RPMI7951 (cell line): ENCODE results near the gene LST1. TPM values are rescaled to one million over a fixed set of nuclear protein-coding genes. Genes with fewer than 3 reads are reported as not detected.
"Not testable (repeated sequence)": the region's sequence is repeated elsewhere in the genome, so short reads cannot be mapped to it uniquely, and the experiment has no call there.

Source experiments
- DNase-seq: peaks from one replicate; pipeline ENCODE4 v3.0.0-alpha.2; 2012; ENCODE audit warnings: low read depth
- total RNA-seq: library from RNA; depleted of rRNA; stranded (reverse); fragments of >200 nt; shearing (Covaris generic); gene quantifications from 2 replicates; pipeline ENCODE4 v1.2.3, GENCODE V29; 2014

LST1 gene
- total RNA-seq, 1 experiment from 2014 or later = not detected

DNA sequence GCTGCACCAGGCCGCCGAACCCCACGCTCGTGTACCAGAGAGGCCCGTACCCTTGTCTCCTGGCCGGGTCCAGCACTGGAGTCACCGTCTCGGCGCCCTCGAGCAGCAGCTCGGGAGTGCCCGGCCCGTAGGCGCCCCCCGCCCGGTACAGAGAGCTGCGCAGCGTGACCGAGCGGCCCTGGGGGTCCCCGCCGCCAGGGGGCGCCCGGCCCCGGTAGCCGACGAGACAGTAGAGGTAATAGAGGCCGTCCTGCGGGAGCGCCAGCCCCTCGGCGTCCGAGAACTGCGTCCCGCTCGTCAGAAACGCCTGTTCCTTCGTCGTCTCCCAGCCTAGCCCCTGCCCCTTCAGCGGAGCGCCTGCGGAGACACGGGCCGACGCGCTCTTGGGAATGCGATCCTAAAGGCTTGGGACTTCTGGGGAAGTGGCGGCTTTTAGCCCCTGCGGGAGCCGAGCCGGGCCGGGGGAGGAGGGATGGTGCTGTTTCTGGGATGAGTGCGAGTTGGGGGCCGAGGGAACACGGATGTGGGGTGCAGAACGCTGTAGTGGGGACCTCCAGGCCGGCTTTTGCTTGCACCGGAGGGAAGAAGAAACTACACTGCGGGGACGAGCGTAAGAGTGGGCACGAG, 5.2 kb upstream of the LST1 start:
- DNase-seq = peak; percentile 78

DNA sequence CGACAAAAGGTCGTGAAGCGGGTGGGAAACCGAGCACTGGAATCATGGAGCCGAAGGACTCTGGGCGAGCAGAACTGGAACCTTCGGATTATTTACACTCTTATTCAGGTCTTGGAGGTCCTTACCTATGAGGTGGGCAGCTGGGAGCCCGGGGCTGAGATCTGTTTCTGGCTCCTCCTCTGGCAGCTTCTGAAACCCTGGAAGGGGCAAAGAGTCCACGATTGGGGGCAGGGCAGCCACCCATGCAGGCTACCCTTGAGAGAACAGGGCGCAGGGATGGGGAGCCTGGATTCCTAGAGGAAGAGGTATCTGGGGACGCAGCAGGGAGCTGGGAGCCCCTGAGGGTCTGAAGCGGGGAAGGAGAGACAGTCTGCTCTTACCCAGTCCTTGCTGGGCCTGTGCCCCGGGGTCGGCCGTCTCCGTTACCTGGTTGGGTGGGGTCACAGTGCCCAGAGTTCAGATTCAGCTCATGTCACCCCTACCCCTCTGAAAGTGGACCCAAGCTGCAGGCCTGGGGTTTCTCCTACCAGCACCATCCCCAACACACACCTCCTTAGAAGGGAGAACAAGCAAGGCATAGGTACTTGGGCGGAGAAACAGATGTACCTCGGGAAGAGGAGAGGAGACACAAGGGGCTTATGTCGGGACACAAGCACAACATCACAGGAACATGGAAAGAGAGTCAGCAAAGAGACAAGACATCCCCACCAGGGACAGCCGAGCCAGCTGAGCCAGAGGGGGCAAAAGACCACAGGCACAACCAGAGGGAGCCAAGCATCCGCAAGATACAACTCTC, 4.4 kb upstream of the LST1 start:
- no peak for DNase-seq

DNA sequence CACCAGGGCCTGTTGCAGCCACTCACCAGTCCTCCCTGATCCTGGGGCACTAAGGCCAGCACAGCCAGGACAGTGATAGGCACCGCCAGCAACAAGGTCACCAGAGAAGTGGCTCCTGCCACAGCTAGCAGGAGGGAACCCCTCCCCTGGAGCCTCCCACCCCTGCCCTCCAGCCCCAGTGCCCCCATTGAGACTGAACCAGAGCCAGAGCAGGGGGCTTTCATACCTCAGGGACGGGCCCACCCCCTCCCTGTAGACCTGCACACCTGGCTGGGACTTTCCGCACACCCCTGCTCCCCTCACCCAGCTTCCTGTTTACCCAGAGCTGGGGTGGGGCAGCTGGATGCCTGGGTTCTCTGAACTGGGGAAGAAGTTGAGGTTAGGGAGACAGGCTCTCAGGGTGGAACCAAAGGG, 3.8 kb upstream of the LST1 start, which contains the start of gene LTB:
TSS of gene LTB (minus strand) at position 195 of the 414 bp plus-strand sequence. CDS start at position 188, 7 bp downstream.
- DNase-seq = no peak

DNA sequence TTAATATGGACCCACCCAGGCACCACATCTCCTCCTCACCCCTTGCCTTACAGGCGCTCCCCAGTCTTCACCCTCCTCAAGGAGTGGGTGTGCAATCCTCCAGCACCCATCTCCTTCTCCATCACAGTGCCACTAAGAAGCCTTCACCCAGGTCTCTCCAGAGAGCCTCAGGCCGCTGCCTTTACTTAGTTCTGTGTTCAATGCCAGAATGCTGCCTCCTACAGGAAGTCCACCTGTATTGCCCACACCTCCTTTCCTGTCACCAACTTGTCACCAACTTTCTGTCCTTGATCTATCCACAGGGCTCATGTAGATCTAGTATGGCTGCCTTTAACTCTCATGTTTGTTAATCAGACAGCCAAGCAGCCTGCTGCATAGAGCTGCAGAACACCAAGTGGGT, 586 bp upstream of the LST1 start:
- no peak for DNase-seq

DNA sequence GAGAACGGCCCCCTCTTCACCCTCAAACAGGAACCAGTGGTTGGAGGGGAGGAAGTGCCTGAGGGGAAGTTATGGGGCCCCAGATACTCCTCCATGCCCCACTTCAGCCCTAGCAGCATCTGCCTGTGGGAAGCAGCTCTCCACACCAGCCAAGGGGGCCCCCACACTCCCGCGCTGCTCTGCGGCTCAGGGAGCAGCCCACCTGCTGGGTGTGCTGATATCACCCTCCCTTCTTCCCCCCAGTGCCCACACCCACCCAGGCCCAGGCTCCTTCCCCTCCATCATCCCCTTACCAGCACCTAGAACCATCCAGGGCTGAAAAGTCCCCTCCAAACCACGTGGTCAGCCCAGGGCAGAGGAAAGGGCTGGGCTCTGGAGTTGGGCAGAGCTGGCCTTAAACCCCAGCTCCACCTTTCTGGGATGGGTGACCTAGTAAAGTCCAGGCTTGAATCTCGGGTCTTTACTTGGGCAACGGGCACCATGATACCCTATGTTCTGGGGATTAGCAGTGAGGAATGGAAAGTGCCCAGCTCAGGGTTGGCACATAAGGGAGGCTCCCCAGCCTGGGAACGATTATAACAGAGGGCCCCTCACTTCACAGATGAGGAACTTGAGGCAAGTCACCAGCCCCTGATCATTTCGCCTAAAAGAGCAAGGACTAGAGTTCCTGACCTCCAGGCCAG, 663 bp downstream of the LST1 start:
- DNase-seq = no peak

DNA sequence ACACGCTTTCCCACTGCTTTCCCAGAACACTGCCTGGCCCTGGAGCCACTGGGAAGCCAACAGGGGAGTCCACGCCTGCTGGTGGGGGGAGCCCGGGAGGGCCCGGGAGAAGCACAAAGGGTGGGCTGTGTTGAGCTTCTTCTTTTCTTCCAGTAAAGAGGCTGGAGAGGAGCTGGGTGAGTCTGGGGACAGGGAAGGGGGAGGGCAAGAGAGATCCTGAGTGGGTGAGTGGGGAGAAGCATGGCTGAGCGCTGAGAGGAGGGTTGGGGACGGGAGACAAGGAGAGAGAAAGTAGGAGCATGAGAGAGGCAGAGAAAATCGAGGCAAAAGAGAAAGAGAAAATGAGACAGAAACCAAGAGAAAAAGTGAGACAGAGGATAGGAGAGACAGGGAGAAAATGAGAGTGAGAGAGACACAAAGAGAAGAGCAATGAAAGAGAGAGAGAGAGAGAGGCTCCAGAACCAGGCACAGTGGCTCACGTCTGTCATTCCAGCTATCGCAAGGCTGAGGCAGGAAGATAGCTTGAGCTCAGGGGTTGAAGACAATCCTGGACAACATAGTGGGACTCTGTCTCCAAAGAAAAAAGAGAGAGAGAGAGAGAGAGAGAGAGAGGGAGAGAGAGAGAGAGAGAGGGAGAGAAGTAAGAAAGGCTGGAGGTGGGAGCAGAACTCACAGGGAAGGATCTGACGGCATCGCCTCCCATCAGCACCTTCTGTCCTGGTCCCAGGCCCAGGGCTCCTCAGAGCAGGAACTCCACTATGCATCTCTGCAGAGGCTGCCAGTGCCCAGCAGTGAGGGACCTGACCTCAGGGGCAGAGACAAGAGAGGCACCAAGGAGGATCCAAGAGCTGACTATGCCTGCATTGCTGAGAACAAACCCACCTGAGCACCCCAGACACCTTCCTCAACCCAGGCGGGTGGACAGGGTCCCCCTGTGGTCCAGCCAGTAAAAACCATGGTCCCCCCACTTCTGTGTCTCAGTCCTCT, 2.0 kb downstream of the LST1 start:
- no peak for DNase-seq

DNA sequence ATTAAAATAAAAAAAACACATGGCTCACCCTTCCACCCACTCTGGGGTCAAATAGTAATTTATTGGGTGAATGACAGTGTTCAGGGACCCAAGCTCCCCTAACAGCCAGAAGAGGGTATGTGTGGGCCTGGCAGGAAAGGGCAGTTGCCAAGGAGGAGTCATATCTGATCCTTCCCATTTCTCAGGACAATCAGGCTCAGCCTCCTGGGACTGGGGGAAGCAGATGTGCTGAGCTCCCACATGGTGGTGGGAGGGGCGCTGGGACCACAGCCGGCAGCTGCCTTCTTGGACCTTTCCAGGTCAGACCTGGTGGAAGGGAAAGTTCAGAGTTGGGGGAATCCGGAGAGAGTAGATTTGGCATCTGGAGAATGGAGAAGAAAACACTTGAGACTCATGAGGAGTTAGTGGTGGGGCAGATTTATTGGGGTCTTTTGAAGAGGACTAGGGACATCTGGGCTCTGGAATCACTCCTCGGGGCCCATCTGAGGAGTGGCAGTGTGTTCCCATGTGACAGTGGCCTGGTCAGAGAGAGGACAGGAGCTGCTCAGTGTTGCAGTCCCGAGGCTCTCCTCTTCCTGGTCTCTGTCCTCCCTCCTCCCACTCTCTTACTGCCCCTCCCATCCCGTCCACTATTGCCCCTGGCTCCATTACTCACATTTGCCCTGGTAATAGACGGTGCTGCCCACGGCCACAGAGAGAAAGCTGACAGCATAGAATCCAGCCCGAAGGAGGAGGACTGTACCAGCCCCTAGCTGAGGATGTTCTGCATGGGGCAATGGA, 3.0 kb downstream of the LST1 start:
- DNase-seq = peak; percentile 30

DNA sequence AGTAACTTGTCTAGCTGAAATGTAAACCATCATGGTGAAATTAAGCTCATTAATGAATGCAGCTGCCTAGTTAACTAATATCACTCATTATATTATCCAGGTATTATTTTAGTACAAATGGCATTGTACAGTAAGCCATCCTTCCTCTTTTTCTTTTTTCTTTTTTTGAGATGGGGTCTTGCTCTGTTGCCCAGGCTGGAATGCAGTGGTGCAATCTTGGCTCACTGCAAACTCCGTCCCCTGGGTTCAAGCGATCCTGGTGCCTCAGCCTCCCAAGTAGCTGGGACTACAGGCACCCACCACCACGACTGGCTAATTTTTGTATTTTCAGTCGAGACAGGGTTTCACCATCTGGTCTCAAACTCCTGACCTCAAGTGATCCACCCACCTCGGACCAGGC, 4.6 kb downstream of the LST1 start:
- not testable (repeated sequence) for DNase-seq

DNA sequence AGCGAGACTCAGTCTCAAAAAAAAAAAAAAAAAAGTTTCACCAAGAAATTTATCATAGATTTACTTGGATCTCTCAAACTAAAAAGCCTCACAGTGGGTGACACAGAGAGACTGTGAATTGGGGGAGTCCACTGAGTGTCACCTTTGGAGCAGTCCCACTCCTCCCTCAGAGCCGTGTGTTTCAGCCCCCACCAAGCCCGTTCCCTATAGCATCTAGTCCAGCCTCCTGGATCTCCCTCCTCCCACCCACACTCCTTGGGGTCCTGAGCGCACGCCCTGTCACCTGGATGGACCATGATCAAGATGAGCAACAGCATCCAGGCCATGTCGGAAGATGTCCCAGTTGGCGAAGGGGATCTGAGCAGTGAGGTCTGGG, 6.3 kb downstream of the LST1 start:
- DNase-seq = no peak

DNA sequence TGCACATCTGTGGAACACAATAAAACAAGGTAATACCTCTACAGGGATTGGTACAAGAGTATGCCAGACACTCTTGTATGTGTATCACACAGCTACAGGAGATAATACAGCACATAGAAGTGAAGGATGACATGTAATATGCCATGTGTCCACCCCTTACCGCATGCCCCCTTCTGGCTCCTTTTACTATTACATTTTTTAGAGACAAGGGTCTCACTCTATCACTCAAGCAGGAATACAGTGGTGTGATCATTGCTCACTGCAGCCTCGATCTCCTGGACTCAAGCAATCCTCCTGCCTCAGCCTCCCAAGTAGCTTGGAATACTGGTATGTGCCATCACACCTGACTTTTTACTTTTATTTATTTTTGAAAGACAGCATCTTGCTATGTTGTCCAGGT, 10.9 kb downstream of the LST1 start:
- peak; percentile 56 for DNase-seq

DNA sequence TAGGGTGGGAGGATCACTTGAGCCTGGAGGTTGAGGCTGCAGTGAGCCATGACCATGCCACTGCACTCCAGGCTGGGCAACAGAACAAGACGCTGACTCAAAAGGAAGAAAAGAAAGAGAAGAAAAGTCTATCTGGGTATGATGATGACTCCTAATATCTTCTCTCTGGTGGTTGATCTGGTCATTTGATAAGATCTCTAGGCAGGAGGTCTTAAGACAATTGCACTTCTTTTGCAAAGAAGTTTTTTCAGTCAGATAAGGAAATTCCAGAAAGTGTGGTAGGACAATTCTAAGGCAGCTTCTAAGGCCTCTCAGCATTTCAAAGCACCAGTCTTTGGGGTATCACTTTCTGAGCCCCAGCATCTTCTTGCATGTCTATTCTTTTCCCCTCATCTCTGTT, 21.2 kb downstream of the LST1 start:
- no peak for DNase-seq

DNA sequence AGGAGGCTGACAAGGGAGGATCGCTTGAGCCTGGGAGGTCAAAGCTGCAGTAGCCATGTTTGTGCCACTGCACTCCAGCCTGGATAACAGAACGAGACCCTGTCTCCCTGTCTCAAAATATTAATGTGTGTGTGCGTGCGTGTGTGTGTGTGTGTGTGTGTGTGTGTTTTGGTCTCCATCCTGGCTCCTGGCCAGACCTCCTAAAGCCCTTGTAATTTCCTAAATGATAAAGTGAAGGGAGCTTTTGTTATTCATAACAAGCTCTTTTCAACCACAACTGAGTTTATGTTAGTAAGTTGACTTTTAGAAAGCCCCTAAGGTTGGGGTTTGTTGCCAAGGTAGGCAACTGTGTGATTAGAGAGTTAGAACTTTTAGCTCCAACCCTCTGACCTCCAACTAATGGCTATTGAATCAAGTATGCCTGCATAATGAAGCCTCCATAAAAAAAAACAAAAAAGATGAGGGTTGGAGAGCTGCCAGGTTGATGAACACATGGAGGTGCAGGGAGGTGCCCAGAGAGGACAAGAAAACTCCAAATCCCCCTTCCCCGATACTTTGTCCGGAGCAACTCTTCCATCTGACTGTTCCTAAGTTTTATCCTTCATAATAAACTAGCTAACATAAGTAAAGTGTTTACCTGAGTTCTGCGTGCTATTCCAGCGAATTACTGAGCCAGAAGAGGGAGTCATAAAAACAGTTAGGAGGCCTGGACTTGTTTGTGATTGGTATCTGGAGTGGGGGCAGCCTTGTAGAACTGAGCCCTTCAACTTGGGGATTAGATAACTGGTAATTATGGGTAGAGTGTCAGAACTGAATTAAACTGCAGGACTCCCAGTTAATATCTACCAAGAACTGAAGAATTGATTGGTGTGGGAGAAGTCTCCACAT, 23.7 kb downstream of the LST1 start:
- no peak for DNase-seq

DNA sequence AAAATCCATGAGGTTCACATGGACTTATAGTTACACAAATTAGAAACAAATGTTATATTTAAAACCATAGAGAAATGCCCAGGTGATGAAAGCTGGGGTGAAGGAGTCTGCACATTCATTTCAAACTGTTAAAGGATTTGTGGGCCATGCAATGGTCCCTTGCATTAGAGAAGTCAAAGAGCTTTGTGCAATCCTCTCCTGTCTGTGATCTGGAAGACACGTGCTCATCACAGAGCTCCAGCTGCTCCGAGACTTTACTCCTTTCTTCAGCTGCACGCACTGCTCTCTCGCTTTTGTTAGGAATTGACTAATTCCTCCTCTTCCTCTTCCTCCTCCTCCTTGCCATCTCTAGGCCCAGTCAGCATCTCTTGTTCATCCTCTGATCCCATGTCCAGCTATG, 24.9 kb downstream of the LST1 start:
- DNase-seq = no peak

DNA sequence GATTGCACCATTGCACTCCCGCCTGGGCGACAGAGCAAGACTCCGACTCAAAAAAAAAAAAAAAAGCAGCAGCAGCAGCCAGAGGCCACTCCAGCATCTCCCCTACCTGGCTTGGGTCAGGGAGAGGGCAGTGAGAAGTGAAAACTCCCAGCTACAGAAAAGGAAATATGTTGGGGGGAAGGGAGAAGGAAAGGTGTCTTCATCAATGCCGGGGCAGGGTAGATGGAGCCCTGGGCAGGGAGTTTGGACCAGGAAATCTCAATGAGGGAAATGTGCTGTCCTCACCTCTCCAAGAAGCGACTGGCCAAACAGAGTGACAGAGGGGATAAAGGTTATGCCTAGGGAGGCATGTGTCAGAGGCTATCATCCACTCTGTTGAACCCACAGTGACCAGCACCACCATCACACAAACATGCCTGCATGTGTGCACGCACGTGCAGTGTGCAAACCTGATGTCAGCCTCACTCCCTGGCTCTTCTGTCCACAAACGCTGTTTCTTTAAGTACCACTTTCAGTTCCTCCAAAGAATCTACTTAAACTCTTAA, 28.1 kb downstream of the LST1 start:
- no peak for DNase-seq

DNA sequence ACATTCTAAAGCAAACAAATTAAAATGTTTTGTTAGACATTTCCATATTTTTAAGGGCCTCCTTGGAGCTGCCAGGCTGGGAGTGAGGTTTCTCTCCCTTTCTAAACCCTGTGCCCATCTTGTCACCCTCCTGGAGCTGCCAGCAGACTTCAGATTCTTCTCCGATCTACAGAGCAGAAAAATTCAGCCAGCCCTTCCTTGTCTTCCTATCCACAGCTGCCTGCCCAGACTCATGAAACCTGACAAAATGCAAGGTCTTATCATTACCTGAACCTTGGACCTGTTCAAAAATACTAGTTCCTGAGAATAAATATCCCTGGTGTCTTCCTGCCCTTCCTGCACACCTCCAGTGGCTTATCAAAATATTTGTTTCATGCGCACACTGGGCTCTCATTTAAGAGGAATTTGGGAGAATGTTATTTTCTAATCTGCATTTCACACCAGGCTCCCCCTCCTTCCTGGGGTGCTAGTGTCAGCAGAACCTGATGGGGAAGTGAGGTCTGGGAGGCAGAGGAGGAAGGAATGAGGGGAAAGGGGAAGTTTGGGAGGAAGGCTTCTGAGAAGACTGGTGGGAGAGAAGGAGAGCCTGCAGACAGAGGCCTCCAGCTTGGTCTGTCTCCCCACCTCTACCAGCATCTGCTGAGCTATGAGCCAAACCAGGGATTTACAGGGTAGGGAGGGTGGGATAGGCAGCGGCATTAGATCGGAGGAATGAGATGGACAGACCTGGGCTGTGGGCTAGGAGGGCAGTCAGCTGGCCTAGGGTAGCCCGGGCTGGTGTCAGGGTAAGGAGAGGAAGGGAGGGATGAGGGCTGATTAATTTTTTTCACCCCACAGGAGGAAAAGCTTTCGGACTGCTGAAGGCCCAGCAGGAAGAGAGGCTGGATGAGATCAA, 28.9 kb downstream of the LST1 start, which contains the start of gene AIF1:
TSS of gene AIF1 (plus strand) at position 551 of the 895 bp plus-strand sequence. CDS start at position 647, 96 bp downstream.
- no peak for DNase-seq

DNA sequence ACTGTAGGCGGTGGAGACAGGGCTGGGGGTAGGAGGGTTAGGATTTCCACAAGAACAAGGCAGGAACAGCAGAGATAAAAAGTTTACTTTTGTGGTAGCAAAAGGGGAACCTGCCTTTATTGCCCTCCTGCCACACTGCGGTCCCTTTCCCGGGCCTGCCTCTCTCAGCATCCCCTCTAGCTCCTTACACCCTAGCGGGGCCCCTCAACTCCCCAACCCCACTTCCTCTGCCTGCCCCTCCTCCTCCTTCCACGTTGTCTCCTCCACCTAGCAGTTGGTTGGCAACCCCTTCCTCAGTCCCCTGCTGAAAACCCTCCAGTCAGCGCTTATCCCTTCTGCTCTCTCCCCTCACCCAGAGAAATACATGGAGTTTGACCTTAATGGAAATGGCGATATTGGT, 29.7 kb downstream of the LST1 start:
- no peak for DNase-seq

DNA sequence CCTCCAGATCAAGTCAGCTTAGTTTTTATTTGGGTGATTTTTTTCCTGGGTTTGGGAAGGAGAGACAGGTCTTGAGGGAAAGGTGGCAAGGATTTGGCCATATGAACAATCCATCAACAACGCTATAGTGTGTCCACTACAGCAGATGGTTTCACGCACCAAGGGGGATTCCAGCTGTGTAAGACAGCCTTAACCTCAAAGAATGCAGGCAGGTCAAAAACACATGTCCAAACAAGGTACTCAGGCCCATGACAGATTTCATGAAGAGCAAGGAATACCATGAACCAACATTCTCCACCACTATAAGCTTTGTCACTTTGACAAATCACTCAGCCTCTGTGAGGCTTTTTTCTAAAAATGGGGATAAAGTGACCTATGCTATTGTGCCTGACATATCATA, 30.9 kb downstream of the LST1 start:
- no peak for DNase-seq
